Chondrocyte (in vitro differentiated cells): Measurements from ENCODE around the gene SH3RF2. TPM values are rescaled to one million over a fixed set of nuclear protein-coding genes. Genes with fewer than 3 reads are reported as not detected.

Experiments used
- total RNA-seq: library from RNA; stranded (reverse); gene quantifications from 3 replicates; pipeline ENCODE4 v1.2.1, GENCODE V29; 2021

Gene SH3RF2
- total RNA-seq, 1 donor from 2014 or later, result 0.42 TPM

Other genes starting within 250 kb of the SH3RF2 start
- 2.5 to 6.6 TPM (median 6.2 TPM) in 3 replicates for gene PRELID2, start 101.2 kb upstream of the SH3RF2 start, total RNA-seq
- gene GRXCR2, start 63.6 kb upstream of the SH3RF2 start, total RNA-seq, result not detected in 3 replicates
- 0.59 to 0.97 TPM (median 0.94 TPM) in 3 replicates for gene PLAC8L1, start 169.0 kb downstream of the SH3RF2 start, total RNA-seq
- gene LARS1, start 246.1 kb downstream of the SH3RF2 start, total RNA-seq, result 121 to 138 TPM (median 128 TPM) in 3 replicates